NCI-H510A (cell line): ENCODE data around the gene OBSCN.

Experiments
- DNase-seq: peaks from one replicate; lab custom pipeline; 2025; lab: John Stamatoyannopoulos, UW

Gene OBSCN

DNA sequence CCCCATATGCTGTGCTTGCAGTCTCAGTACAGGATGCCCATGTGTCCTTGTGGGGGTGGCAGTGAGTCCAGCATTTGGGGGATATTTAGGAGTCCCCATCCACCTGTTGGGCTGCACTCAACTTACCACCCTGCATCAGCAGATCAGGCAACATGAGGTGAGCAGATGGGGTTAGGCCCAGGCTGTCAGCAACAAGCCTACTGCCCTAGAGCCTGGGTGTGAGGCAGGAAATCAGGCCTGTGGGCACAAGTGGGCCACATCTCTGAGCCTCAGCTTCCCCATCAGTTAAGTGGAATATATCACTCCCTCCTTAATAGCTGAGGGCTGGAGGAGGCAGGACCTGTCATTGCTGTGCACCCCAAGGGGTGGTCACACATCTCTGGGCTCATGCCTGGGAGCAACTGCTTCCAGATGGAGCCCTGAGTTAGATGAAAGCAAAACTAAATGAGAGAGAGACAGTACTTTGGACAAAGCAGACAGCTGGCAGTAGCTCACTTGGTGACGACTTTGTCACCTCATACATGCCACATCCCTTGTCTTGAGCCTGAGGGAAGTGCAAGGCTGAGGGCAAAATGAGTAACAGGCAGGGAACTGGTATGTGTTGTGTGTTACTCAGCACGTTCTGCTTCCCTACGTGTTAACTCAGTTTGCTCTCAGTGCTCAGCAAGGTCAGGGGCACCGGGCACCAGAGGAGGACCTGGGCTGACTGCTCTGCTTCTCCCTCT lies 150.4 kb downstream of the OBSCN start:
- DNase-seq = no peak

DNA sequence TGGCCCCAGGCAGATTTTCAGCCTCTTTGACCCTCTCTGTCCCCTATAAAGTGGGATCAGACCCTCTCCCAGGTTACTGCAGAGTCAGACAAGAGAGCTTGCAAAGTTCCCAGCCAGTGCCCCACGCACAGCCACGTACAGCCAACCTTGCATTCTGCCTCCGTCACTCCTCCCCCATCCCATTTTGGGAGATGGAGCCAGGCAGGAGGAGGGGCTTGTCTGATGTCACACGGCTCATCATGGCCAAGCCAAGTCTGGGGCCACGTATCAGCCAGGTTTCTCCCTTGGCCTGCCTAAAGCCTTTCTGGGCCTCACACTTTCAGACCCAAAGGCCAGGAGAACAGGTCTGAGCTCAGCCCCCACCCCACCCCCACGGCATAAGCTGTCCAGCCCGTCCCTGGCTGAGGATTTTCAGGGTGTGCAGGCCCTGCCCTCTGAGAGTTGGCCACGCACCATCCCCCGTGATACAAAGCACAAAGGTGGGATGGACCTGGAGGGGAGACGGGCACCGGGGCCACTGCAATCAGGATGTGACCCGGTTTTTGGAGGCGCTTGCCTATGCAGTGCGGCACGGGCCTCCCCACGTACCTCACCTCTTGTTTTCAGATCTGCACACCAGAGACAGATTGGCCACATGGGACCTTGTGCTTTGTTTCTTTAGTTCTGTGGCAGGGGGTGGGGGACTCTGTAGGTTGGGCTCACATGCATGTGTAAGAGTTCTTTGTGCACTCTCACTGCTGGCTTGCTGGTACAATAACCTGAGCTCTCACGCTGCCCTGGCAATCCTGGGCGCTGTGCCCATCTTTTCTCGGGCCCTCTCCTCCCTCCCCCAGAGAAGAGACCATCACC lies 151.1 kb downstream of the OBSCN start:
- no peak for DNase-seq

DNA sequence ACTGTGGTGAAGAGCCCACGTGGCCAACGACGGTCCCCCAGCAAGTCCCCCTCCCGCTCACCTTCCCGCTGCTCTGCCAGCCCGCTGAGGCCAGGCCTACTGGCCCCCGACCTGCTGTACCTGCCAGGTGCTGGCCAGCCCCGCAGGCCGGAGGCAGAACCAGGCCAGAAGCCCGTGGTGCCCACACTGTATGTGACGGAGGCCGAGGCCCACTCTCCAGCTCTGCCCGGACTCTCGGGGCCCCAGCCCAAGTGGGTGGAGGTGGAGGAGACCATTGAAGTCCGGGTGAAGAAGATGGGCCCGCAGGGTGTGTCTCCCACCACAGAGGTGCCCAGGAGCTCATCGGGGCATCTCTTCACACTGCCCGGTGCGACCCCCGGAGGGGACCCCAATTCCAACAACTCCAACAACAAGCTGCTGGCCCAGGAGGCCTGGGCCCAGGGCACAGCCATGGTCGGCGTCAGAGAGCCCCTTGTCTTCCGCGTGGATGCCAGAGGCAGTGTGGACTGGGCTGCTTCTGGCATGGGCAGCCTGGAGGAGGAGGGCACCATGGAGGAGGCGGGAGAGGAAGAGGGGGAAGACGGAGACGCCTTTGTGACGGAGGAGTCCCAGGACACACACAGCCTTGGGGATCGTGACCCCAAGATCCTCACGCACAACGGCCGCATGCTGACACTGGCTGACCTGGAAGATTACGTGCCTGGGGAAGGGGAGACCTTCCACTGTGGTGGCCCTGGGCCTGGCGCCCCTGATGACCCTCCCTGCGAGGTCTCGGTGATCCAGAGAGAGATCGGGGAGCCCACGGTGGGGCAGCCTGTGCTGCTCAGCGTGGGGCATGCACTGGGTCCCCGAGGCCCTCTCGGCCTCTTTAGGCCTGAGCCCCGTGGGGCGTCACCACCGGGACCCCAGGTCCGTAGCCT lies 152.0 kb downstream of the OBSCN start:
- DNase-seq = no peak

GRCh38 chr1:228360533-228361313 lies 152.9 kb downstream of the OBSCN start:
- DNase-seq = no peak

- no peak for DNase-seq
These were observed 153.7 kb downstream of the OBSCN start for GRCh38 chr1:228361314-228362140.

DNA sequence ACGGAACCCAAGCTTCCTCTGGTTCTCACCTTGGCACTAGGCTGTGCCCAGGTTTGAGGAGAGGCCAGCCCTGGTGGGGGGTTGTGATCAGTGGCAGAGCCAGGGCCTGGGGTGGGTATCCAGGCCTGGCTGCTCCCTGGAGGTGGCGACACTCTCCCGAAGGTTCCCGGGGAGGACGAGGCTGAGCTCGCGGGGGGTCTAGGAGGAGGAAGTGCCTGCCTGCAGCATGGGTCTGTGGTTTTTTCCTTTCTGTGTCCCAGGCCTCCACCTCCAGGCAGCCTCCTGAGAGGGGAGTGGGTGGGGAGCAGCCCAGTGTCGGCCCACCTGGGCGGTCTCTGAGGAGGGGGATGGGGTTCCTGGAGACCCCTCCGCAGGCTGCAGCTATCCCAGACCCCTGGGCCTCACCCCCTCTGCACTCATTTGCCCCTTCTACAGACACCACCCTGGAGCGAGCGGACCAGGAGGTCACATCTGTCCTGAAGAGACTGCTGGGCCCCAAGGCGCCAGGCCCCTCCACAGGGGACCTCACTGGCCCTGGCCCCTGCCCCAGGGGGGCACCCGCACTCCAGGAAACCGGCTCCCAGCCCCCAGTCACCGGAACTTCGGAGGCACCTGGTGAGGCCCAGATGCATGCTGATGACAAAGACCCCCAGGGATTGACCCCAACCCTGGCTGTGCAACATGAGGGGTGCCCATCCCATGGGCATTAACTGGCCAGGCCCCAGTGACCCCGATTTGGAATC lies 154.5 kb downstream of the OBSCN start:
- no peak for DNase-seq

DNA sequence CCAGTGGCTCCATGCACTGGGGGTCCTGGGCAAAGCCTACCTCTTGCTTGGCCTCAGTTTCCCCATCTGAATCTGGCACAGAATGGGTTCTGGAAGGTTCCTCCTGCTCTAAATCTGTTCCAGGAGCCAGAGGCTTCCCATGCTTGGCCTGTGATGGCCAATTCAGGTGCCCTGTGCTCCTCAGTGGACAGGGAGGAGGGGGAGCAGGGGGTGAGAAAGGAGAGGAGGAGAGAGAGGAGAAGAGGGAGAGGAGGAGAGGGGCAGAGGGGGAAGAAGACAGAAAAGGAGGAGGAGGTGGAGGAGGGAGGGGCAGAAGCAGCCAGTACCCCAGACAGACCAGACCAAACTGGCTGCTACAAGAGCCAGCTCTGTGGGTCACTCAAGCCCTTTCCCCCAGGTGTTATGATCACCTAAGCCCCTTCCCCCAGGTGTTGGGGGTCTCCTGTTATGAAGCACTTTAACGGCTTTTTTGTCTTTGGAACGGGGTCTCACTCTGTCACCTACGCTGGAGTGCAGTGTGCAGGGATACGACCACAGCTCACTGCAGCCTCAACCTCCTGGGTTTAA lies 155.1 kb downstream of the OBSCN start:
- no peak for DNase-seq

- DNase-seq = no peak
These were observed 155.8 kb downstream of the OBSCN start for GRCh38 chr1:228363686-228364067.

- DNase-seq = no peak
These were observed 156.3 kb downstream of the OBSCN start for GRCh38 chr1:228364068-228364705.

GRCh38 chr1:228364706-228365213 lies 156.9 kb downstream of the OBSCN start:
- no peak for DNase-seq

DNA sequence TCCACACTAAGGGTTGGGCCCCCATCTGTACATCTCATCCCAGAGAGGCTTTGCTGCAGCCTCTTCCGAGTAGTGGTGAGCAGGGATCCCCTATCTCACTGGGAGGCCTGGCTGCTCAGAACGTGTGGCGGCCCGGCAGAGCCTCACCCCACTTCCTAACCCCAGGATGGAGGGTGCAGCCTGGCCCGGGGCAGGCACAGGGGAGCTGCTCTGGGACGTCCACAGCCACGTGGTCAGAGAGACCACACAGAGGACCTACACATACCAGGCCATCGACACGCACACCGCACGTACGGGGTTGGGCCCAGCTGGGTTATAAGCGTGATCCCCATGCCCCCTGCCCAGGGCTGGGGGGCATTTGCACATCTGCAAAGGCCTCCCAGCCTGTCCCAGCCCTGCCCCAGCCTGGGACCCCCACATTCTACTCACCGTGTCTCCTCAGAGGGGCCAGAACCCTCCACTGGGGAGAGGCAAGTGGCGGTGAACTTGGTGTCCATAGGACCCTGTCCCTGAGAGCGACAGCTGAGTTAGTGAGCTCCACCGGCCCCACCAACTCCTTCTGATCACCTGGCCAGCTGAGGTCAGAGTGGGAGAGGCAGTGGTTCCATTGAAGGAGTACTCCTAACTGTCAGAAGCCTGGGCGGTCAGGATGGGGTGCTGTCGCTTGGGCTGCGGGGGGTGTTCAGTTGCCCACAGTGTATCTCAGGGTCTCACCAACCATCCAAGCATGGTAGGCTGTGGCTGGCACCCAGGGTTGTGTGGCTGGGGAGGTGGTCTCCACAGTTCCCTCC lies 157.6 kb downstream of the OBSCN start:
- DNase-seq = no peak

GRCh38 chr1:228366062-228366865 lies 158.4 kb downstream of the OBSCN start:
- no peak for DNase-seq

GRCh38 chr1:228366866-228367741 lies 159.3 kb downstream of the OBSCN start:
- DNase-seq = no peak

DNA sequence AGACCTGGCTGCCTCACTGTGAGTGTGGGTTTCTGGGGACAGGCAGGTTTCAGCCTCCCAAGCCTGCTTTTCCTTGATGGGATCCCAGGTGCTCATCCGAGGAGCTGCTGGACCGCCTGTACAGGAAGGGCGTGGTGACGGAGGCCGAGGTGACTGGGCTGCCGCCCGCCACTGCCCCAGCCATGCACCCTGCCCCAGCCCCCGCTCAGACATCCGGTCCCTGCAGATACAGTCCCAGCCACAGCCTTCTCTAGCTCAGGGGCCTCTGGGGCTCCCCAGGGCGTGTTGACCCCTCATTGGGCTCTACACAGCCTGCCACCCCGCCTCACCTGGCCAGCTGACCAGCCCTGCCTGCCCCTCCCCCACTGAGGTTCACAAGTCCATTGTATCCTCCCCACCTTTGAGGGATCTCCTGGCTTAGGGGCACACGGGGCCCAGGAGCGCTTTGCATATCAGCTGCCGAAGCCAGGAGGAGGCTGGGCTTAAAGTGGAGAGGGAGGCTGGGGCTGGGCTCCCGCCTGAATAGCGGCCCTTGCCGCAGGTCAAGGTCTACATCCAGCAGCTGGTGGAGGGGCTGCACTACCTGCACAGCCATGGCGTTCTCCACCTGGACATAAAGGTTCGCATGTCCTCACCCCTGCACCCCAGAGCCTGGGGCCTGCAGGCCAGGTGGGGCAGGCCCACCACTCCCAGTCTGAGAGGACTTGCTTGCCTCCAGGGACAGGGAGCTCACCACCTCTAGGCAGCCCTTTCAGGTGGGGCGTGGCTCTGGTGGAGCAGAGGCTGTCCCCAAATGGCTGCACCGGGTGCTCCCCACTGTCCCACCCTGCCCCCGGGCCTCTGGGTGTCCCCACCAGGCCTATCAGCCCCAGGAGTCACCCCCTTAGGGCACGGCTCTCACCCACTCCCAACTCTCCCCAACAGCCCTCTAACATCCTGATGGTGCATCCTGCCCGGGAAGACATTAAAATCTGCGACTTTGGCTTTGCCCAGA lies 160.3 kb downstream of the OBSCN start:
- DNase-seq = peak; percentile 20
